HG02840 (cell line): Measurements from ENCODE around the gene POU2F1.

Experiments
- ATAC-seq: cut with Tn5 transposase; IDR thresholded peaks from one replicate; pipeline ENCODE4 v1.9.1; 2021; ENCODE audit warnings: mild to moderate bottlenecking, moderate library complexity, moderate number of reproducible peaks; ENCODE audit not compliant: unreplicated experiment, low FRiP score

POU2F1 gene

DNA sequence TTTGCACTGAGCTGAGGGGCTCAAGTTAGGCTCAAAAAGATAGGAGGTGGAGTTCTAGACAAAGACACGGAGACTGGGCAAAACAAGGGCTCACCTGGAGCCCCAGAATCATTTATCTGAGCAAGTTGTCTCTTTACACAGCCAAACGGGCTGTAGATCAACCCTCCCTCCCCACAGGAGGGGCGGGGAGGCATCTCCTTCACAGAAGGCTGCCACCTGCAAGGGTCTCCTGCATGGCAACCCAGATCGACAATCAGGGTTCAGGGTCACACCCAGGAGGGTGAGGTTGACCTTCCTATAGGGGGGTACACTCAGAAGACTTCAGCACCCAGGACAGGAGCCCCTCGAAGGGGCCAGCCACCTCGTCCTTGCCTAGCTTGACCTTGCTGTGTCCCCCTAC lies 213.6 kb downstream of the POU2F1 start:
- no peak for ATAC-seq

DNA sequence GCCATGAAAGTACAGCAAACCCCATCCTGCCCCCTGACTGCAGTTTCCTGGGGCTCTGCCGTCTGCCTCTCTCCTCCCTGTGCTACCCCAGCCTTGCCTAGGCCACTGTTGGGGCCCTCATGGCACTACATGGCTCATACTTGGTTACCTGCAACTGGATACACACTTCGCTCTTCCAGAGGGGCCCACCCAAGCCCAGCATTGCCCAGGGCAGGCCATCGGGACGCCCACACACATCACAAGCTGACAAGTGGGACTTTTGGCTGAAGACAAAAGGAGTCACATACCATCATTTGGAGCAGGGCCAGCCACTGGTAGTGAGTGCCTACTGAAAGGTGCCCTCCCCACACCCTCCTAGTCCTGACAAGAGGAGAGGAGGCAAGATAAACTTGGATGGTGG lies 214.8 kb downstream of the POU2F1 start:
- ATAC-seq, result no peak

DNA sequence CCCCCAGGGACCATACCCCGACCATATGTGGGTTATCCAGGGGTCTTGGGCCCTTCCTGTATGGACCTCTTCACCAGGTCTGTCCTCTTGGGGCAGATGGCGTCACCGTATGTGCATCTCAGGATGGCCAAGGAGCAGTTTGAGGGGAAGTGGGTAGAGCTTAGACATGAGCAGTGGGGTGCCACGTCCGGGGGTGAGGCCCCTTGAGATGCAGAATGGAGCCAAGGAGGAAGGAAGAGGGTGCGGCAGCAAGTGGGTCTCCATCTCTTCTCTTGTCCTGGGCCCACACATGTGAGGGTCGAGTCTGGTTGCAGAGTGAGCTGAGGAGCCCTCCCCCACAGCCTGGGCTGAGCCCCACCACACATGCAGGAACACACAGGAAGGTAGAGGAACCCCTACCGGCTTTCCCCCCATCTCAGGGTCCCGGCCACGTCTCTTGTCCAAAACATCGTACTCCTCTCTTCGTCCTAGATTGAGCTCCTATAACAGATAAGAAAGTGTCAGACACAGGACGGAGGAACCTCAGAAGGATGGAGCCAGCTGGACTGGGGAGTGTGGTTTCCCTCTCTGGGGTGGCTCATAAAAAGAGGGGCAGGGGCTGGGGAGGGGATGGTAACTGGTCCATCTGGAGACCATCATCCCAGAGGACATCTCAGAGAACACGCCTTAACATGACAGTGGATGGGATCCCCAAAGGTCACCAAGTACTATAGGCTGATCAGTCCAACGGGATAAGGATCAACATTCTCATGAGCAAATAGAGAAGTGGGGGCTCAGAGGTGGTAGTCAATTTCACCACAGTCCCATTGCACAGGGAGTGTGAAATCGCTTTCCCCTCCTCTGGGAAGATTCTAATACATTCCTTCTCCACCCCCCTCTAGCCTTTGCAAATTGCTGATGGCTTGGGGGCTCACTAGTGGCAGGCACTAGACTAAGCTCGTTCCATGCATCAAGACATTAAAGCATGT lies 217.8 kb downstream of the POU2F1 start:
- no peak for ATAC-seq

DNA sequence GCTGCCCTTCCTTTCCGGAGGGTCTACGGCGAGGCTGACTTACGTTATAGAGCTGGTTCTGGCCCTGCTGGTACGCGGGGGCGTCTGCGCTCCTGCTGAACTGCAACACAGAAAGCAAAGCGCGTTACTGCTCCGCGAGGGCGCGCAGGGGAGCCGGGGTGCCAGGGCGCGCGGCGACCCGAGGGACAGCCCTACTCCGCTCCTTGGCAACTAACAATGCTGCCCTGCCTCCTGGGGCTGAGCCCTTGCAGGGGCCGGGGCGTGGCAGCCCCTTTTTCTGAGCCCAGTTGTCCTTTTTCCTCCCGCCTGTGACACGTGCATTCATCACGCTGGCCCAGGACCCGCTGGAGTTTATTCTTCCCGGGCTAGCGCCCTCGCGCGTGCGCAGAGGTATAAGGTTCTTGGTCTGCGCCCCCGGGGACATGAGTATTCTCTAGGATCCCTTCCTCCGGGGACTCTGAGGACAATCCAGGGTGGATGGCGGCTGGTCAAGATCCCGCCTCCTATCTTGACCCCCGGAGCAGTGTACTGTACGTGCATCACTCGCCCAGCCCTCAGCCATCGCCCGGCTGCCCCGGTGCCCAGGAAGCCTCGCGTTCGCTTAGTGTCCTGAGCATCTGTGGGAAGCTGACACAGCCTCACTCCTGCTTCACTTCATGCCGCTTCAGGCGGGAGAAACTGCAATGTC lies 218.8 kb downstream of the POU2F1 start:
- ATAC-seq, result no peak

DNA sequence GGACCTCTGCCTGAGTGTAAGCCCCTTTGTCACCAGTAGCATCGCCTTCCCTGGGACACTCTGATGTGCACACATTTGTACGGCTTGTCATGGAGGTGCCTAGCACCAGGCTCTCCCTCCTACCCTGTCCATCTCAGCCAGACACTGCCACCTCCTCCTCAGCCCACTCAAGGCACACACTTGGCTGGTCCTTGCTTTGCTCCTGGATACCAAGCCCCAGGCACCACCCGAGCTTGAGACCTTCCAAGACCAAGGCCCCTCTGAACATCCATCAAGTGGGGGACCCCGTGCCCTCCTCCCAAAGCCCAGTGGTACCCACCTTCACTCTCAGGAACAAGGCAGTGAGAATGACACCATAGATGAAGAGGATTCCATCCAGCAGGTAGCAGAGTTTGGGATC lies 219.7 kb downstream of the POU2F1 start:
- ATAC-seq, result no peak

DNA sequence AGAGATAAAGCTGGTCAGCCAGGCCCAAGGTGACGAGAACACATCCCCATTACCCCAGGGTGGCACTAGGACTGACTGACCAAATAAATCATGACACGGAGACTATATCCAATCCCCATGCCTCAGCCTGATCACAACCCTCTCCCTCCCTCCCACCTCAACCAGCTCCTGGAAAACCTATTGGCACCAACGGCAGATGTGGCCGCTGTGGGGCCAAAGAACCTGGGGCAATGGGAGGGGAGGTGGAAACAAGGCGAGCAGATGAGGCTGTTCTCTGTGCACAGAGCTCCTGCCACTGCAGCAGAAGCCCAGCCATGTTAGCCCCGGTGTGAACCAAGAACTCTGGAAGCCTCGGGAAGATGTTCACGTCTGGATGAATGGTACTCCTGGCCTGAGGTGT lies 220.1 kb downstream of the POU2F1 start:
- no peak for ATAC-seq

DNA sequence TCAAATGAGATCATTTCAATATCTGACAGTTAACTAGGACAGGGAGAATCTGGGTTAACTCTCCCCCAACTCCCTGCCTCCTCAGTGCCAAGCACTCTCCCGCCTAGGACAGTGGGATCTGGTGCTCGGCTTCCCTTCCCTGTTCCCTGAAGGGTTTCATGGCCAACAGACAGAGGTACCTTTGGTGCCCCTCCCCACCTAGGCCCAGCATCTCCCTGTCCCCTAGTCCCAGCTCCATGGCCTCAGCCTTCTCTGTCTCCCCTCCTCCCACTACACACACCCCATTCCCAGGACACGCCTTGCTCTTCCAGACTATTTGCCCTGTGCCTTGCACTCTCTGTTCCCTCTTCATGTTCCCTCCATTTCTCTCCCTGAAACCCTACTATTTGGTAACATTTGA lies 220.5 kb downstream of the POU2F1 start:
- no peak for ATAC-seq

DNA sequence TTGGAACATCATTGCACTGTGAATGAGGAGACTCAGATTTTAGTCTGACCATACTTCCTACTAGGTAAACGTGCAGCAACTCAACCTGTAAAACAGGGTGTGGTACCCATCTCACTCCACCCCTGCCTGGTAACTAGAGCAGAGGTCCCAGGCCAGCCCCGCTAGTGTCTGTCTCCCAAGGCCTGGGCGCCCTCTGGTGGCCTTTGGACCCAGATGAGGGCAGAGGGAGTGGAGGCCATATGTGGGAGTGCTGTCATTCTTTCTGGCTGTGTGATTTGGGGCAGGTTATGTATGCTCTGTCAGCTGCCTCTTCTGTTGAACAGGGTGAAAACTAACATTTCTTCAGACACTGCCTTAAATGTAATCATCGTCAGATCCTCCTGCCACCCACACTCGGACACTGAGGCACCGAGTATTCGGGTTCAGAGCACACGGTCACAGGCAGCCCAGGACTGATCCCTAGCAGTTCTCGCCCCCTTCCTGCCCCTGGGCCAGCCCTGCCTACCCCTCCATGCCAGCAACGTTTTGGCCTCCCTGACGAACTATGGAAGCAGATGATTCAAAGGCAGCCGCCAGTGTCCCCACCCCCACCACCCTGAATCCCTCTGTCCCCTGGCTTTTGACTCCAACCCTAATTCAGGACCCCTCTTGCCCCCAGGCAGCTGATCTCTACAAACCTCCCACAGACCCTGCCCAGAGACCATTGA lies 221.6 kb downstream of the POU2F1 start:
- ATAC-seq, result no peak

DNA sequence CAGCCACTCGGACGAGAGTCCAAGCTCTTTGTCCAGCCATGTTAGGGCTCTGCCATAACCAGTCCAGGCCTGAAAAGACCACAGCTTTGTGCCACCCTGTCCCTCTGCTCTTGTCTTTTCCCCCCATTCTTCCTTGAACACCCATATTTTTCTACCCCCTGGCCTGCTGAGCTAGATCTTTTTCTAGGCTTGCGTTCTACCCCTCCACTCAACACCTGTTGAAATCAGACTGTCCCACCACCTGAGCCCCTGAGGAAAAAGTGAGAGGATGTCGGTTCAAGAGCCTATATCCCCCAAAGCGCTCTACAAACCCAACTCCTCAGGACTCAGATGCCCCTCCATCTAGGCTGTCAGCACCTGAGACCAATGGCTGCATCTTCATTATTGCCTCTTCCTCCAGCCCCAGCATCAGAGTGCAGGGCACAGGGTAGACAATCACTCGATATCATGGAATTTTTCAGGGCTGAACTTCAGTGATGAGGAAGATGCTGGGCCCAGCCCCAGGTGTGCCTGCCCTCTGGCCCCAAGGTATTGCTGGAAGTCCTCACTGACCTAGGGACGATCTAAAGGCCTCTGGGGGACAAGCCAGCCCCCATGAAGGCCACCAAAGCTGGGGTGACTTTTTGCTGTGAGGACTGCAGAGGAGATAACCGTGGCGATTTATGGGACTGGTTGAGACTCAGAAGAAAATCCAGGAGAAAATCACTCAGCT lies 222.3 kb downstream of the POU2F1 start:
- ATAC-seq, result no peak

DNA sequence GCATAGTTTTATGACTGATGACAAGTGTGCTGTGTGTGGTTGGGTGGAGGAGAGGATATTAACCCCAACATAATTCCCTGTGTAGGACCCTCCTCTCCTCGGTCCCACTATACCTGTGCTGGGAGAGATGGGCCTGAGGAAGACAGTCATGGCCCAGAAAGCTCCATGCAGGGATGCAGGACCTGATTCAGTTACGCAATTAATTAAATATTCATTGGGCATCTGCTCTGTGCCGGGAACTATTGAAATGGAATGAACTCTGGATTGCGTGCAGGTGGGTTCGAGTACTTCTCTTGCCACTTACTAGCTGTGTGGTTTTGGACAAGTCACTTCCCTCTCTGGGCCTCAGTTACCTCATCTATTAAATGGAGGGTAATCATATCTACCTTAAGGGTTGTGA lies 223.1 kb downstream of the POU2F1 start:
- no peak for ATAC-seq

DNA sequence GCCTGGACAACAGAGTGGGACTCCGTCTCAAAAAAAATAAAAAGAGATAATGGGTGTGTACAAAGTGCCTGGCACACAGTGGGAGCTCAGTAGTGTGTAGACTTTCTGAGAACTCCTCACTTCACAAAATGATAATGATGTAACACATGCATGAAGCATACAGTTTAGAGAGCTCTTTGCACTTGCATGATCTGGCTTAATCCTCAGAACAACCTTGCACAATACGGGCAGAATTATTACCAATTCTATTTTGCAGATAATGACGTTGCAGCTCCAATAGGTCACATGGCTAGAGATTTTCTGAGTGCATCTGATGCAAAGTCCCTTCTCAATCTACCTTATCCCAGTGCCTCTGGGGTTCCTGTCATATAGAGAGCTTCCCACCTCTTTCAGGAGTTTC lies 226.3 kb downstream of the POU2F1 start:
- no peak for ATAC-seq

DNA sequence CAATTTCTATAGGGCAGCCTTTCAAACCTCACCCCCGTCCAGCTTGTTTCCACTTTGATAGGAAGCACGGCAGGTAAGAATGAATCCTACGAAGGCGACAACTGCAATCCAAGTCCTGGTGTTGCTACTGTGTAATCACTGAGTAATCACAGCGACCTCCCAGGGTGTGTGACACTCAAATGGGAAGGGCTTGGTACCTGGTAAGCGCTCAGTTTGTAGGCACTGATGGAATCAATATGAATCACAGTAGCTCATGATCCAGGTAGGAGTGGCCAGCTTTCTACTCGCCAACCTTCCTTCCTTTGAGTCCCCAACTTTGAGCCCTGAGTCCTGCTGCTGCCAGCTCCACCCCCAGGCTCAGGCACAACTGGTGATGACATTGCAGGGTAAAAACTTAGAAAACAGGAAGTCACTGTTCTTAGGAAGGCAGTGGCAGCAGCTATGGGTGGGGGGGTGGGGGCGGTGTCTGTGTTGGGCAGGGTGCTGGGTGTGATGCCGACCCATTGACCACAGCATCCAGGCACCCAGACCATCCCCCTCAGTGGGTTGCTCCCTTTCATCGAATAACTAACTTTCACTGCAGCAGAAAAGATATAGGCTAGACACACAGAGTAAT lies 226.9 kb downstream of the POU2F1 start:
- no peak for ATAC-seq

DNA sequence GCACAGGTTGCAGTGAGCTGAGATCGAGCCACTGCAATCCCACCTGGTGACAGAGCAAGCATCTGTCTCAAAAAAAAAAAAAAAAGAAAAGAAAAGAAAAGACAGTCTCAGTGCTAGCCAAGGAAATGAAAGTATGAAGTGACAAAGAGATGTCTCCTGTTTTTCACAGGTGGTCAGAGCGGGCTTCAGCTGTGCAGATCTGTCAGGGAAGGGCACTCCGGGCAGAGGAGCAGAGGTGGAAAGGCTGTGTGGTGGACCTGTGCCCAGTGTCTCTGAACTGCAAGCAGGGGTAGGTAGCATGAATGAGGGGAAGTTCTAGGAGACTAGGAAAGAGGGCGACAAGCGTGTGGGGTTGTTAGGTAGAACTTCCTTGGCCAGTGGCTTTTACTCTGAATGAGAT lies 230.2 kb downstream of the POU2F1 start:
- no peak for ATAC-seq

DNA sequence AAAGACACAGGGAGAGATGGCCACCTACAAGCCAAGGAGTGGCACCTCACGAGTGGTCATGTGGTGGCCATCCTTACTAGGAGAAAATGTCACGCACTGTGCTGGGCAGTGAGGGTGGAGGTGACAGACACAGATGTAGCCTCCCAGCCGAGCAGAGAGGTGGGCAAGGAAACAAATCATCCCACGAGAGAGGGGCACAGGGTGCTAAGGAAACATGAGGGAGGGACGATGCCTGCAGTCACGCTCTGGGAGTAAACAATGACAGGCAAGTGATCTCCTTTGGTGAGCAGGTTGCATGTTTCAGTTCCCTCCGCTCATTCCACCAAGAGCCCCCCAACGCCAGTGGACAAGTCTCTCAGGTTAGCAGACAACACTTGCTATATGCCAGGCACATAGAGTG lies 231.8 kb downstream of the POU2F1 start:
- no peak for ATAC-seq

DNA sequence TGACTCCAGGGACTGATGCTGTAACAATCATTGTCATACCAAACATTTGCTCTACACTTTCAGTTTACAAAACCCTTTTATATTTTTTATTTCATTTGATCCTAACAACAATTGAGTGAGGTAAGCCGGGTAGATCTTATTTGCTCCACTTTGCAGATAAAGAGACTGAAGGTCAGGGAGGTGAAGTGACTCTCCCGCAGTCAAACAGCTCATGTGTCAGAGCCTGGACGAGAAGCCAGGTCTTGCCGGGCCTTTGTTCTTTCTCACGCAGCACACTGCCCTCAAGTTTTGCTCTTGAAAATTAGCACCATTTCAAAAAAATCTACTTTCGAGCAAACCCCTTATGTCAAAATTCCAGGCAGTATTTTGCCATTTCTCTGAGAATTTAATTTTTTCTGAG lies 232.4 kb downstream of the POU2F1 start:
- no peak for ATAC-seq

DNA sequence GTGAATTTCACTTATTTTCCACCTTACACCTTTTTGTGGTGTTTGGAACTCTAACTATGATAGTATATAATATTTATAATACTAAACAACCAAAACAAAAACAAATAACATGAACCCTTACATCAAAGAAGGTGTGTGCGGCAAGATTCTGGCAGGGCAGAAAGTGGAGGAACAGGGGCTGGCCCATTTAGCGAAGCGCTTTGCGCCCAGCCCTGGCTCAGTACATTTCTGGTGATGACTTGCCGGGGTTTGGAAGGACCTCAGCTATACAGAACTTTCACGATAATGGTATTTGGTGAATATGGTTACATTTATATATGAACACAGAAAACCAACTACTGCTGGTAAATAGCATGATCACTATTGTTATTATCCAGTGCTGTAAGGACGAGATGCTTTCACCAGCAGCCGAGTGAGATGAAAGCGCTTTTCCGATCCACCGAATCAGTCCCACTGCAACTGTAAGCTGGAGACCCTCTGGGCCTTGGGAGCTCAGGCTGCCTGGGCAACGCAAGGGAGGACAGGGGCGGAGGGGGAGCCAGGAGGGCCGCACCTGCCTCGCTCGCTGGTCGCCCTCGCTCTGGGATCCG lies 233.7 kb downstream of the POU2F1 start:
- no peak for ATAC-seq

DNA sequence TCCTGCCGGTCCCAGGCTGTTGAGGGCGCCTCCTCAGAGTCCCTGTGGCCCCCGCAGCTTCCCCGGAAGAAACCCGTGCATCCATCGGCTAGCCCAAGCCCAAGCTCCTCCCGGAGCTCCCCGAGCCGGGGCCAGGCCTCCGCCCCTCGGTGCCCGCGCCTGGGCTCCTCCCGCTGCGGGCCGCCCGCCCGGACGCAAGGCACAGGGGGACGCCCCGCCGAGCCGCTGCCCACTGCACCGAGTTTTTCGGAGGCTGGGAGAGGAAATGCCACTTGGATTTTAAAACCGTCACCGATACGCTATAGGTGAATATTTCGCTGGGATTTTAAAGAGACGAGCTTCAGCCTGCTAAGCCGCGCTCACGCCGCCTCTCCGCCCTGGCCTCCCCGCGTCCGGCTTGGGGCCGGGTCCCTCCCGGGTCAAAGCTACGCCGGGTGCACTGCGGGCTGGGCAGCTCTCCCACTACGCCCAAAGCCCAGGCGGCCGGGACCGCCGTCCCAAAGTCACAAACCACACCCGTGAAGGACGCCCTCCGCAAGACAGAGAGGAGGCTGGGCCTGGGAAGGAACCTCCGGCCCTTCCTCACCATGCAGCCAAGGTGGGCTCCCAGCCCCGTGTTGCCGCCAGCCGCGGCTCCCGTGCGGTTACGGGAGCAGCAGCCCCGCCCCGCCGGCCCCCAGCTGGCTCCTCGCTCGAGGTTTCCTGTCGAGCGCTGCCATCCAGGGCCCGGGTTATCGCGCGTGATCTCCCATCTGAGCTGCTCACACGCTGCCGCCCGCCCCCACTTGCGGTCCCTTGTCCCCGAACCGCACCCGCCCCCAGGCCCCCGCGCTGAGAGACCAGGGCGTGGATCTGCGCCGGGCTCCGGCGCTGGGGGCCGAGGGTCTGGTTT lies 234.5 kb downstream of the POU2F1 start:
- no peak for ATAC-seq

DNA sequence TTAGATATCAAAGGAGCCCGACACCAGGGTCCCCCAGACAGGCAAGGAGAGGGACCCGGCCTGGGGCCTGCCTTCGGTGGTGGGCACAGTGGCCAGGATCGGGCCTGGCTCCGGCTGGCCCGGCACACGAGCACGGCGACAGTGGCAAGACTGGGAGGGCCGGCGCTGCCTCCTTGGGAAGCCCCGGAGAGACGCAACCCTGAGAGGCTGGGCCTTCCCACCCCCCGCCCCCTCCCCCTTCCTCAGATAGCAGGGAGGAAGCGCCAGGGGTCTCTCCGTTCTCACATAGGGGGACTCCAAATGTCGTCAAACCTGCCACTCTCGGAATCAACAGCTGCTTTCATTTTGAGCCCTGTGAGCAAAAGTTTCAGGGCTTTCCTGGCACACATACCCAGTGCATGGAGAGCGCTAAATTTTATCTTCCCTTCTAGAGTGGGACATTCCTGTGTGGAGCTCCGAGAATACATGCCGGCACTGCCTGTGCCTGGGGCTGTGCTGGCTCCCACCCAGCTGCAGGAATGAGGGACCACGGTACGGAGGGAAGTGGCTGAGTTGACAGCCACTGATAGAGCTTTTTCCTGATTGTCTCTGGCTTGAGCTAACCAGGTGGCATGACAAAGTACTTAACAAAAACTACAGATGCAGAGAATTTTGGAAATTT lies 235.2 kb downstream of the POU2F1 start:
- ATAC-seq, result no peak
